Activated naive CD4-positive, alpha-beta T cell treated with anti-CD3 and anti-CD28 coated beads, Interleukin-2, amount 50 U/mL, for 72 hours (primary cell): Measurements from ENCODE around the gene FRG2B. TPM values are rescaled to one million over a fixed set of nuclear protein-coding genes. Genes with fewer than 3 reads are reported as not detected.
"Not testable (repeated sequence)": the region's sequence is repeated elsewhere in the genome, so short reads cannot be mapped to it uniquely, and the experiment has no call there.

Source experiments
- ATAC-seq, 2 donors: fragments of 150-1000 bp; cut with Tn5 transposase; 2 replicates each; pipeline ENCODE4 v1.10.0; 2021; ENCODE audit warnings: mild to moderate bottlenecking in 2 of 2, moderate library complexity in 2 of 2
- DNase-seq, 2 donors: peaks; one replicate each; pipeline ENCODE4 v3.0.0; 2021 to 2022; ENCODE audit warnings: low spot score in 2 of 2
- H3K27ac Mint-ChIP-seq, 2 donors: one replicate each; pipeline ENCODE4 v1.8.0; 2022; ENCODE audit warnings: mild to moderate bottlenecking in 2 of 2, mixed read lengths in 2 of 2
- H3K36me3 Mint-ChIP-seq, 2 donors: one replicate each; pipeline ENCODE4 v1.8.0; 2022; ENCODE audit warnings: mixed read lengths in 2 of 2
- H3K9me3 Mint-ChIP-seq, 2 donors: one replicate each; pipeline ENCODE4 v1.8.0; 2022; ENCODE audit warnings: mixed read lengths in 2 of 2
- total RNA-seq, 2 donors: library from RNA; stranded (reverse); gene quantifications; one replicate each; pipeline ENCODE4 v1.2.3, GENCODE V29; 2022

The FRG2B gene
- total RNA-seq, 2 donors from 2014 or later: 0.32 TPM; not detected in 1

DNA sequence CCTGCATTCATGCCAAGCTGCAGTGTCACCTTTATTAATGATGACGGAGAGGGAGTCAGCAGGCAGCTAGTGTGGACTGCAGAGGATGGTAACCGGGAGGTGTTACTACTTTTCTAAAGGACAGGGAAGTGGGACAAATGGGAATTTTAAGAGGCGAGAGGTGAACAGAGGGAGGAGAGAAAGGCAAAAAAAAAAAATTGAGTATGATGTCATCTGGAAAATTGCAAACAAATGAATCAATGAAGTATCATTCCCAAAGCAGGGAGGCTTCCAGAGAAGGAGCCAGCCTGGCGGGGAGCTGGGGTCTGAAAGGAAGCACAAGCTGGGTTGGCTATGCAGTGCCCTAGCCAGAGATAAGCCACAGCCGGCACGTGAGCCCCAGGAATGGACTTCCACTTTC lies 12.9 kb downstream of the FRG2B start:
- ATAC-seq: no peak
- no peak for DNase-seq
- Mint-ChIP-seq H3K9me3 (peaks cover 3 to 9% of the 10 kb centered on the region in 2 donors), H3K27ac (no peak overlapping the region), H3K36me3 (peaks cover 0 to 11% of the 10 kb centered on the region in 2 donors)

DNA sequence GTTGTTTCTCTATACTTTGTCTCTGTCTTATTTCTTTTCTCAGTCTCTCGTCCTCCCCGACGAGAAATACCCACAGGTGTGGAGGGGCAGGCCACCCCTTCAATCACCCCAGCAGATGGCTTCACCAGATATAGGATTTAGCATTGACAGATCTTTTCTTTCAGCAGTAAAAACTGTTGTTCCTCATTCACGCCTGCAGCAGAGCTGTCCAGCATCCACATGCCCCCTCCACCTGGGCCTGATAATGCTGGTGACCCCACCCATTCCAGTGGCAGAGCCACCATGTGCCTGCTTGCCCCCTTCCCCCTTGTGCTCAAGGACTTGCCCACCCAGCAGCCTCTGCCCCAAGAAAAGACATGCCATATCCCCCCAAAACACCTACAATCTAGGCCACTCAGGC lies 15.5 kb downstream of the FRG2B start:
- H3K9me3 Mint-ChIP-seq: peaks cover 3 to 16% of the 10 kb centered on the region in 2 donors
- peaks cover 0 to 27% of the 10 kb centered on the region in 2 donors for H3K36me3 Mint-ChIP-seq
- DNase-seq: no peak
- H3K27ac Mint-ChIP-seq: no peak overlapping the region
- ATAC-seq: no peak

DNA sequence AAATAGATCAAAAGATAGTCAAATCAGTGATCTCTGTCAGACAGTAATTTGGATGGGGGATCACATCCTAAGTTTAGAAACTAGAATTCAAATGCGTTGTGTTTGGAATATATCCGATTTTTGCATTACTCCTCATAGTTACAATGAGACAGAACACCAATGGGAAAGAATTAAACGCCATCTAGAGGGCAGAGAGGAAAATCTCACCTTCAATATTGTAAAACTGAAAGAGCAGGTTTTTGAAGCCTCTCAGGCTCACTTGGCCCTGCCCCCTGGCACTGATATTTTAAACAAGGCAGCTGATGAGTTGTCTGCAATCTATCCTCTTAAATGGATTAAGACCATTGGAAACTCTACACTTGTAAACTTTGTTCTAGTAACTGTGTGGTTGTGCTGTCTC lies 17.7 kb downstream of the FRG2B start:
- Mint-ChIP-seq H3K36me3 (peaks cover 0 to 27% of the 10 kb centered on the region in 2 donors), H3K27ac (no peak overlapping the region), H3K9me3 (peaks cover 3 to 16% of the 10 kb centered on the region in 2 donors)
- DNase-seq: no peak
- no peak for ATAC-seq

DNA sequence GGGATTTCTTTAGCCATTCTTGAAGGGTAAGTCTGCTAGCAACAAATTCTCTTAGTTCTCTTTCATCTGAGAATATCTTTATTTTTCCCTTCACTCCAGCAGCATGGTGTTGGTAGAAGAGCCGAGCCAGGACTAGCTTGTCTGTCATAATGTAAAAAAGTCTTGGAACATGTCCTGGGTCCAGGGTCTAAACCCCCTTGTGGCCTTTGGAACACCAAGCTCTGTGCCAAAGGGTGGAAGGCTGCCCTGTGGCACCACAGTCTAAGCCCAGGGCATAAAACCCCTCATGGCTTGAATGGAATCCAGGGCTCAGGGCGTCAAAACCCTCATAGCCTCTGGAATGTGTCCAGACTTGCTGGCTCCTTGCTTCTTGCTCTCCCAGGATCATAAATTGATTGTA lies 23.2 kb downstream of the FRG2B start:
- peaks cover 0 to 13% of the 10 kb centered on the region in 2 donors for H3K36me3 Mint-ChIP-seq
- H3K27ac Mint-ChIP-seq, DNase-seq, ATAC-seq, H3K9me3 Mint-ChIP-seq: not testable (repeated sequence)

DNA sequence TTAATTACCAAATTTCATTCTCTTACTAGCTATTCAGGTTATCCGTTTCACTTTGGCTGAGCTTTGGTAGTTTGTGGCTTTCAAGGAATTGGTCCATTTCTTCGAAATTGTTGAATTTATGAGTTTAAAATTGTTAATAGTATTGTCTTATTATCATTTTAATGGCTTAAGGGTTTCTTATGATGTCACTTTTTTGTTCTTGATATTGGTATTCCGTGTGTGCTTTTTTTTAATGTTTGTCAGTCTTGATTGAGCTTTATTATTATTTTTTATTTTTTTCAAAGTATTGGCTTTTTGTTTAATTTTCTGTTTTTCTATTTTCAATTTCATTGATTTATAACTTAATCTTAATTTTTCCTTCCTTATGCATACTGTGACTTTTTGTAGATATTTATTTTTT lies 25.9 kb downstream of the FRG2B start:
- DNase-seq (no peak), ATAC-seq (no peak)
- no peaks in the 10 kb centered on the region for H3K9me3 Mint-ChIP-seq
- H3K36me3 Mint-ChIP-seq: no peaks in the 10 kb centered on the region
- no peak overlapping the region for H3K27ac Mint-ChIP-seq

DNA sequence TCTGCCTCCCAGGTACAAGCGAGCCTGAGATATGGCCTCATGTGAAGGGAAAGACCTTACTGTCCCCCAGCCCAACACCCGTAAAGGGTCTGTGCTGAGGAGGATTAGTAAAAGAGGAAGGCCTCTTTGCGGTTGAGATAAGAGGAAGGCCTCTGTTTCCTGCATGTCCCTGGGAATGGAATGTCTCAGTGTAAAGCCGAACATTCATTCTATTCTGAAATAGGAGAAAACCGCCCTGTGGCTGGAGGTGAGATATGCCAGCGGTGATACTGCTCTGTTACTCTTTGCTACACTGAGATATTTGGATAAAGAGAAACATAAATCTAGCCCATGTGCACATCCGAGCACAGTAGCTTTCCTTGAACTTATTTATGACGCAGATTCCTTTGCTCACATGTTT lies 26.7 kb downstream of the FRG2B start:
- DNase-seq, H3K27ac Mint-ChIP-seq, H3K9me3 Mint-ChIP-seq, ATAC-seq, H3K36me3 Mint-ChIP-seq: not testable (repeated sequence)

DNA sequence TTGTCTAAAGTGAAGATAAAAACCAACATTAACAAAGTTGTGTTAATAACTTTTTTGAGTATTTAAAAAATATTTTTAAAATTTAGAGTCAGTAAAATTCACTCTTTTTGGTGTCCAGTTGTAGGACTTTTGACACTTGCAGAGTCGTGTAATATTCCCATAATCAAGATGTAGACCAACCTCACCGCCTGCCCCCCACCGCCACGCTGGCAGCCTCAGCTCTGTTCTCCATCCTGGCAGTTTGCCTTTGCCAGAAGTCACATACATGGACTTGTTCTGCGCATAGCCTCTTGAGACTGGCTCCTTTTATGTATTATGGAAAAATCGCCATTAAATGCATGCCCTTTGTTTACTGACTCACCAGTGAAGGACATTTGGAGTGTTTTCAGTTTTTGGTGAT lies 33.9 kb downstream of the FRG2B start:
- Mint-ChIP-seq H3K9me3 (no peaks in the 10 kb centered on the region), H3K36me3 (no peaks in the 10 kb centered on the region), H3K27ac (no peak overlapping the region)
- DNase-seq (no peak), ATAC-seq (no peak)

DNA sequence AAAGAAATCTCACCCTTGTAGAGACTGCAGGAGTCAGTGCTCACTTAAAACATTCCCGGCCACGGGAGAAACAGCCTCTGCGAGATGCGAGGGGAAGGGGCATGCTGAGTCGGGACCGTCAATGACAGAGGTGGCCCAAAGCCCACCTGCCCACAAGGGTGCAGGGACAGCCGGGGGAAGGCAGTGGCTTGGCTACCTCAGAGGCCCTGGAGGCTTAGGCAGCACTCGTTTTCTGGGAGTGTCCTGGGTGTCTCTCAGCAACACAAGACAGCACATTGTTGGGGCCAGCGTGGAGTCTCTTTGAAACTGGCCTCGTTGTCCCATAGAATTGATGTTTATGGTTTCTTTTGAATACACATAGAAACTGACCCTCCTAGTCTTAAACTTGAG lies 35.6 kb downstream of the FRG2B start:
- ATAC-seq (no peak), DNase-seq (no peak)
- no peak overlapping the region for H3K27ac Mint-ChIP-seq
- no peaks in the 10 kb centered on the region for H3K36me3 Mint-ChIP-seq
- no peaks in the 10 kb centered on the region for H3K9me3 Mint-ChIP-seq

DNA sequence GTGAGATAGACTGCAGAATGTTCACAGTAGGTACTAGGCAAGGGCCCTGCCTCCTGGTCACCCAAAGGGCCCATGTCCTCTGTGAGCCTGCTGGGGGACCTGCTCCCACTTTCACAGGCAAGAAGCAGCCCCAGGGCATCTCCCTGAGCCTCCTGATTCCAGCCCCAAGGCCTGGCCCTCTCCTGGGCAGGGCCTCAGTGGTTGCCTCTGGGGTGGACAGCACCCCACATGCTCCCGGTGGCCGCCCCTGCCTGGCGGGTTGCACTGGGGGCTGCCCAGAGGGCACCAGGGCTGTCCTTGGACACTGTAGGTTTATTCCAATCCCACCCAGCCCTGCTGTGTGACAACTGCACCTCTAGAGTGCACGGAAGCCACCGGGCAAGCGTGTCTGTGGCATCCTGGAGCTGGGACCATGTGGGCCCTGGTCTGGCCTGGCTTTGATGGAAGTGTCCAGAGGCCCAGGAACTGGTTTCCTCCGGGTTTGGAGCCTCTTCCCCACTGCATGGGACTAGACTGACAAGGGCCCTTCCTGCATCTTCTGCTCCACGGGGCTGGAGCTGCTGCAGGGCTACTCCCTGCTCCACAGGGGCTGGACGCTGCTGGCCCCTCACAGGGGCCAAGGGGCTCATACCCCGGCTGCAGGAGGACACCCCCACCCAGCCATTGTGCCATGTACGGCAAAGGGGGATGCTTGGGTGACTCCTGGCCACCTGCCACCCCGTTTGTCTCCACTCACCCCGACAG lies 36.2 kb downstream of the FRG2B start:
- no peak overlapping the region for H3K27ac Mint-ChIP-seq
- no peaks in the 10 kb centered on the region for H3K9me3 Mint-ChIP-seq
- ATAC-seq (no peak), DNase-seq (no peak)
- no peaks in the 10 kb centered on the region for H3K36me3 Mint-ChIP-seq

DNA sequence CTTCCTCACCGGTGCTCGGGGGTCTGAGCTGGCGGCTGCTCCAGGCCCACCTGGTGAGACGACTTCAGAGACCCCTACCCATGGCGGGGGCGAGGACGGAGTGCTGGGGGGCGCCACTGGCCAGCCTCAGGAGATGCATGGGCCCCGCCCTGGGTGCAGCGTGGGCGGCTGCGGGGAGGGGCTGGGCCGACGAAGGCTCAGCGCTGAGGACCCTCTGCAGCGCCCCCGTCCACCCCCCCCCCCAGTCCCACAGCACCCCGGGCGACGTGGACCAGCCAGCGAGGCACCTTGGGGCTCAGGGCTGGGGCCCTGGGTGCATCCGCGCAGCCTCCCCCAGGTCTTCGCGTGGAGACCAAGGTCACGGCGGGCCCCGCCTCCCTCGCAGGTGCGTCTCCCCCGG lies 49.6 kb downstream of the FRG2B start:
- not testable (repeated sequence) for ATAC-seq, H3K27ac Mint-ChIP-seq, DNase-seq, H3K36me3 Mint-ChIP-seq
- peaks cover 8 to 15% of the 10 kb centered on the region in 2 donors for H3K9me3 Mint-ChIP-seq

Other genes with a start within 250 kb of the FRG2B start
- 1 to 10 TPM; 3.9 to 5.6 TPM for gene PAOX, start 247.5 kb downstream of the FRG2B start, total RNA-seq
- 10 to 100 TPM; 39.8 to 65.0 TPM for gene MTG1, start 232.6 kb downstream of the FRG2B start, total RNA-seq
- not detected for gene SPRN, start 202.2 kb downstream of the FRG2B start, total RNA-seq
- gene SCART1, start 172.8 kb downstream of the FRG2B start, total RNA-seq: 1 to 10 TPM; 2.1 to 3.8 TPM
- under 1 TPM; 0.32 to 0.99 TPM for gene CYP2E1, start 99.4 kb downstream of the FRG2B start, total RNA-seq
- gene SYCE1, start 61.2 kb downstream of the FRG2B start, total RNA-seq: under 1 TPM in 1 of 2 donors, not detected in 1; 0.14 TPM